Measurements from ENCODE around the gene USP6NL.

- TF ChIP-seq CTCF (conservative IDR thresholded peaks at IDR 0.05) (no peak), EZH2 (IDR thresholded peaks at IDR 0.05; ENCODE audit: low read depth) (no peak)
Observed at GRCh38 chr10:11605807-11606408, 5.5 kb downstream of the USP6NL start.
